Uterus (tissue), 2 donors: ENCODE data around the gene ADAM10.

Source experiments
- POLR2A ChIP-seq, 2 donors: fragments of 450-650 bp; IDR thresholded peaks; one replicate each; pipeline ENCODE4 v1.6.1; 2016; ENCODE audit warnings: antibody characterized with exemption in 2 of 2, mild to moderate bottlenecking in 1 of 2, moderate library complexity in 1 of 2
- TF ChIP-seq, protein P1 (sequence below), 4 experiments: fragments of 200-600 bp in 2 of 4; fragments of 450-650 bp in 2 of 4; sonication (generic) in 2 of 4; IDR thresholded peaks; one replicate each; pipeline ENCODE4 v1.5.1; 2016 to 2019; ENCODE audit warnings: antibody characterized with exemption in 4 of 4, mild to moderate bottlenecking in 2 of 4, moderate library complexity in 1 of 4

DNA sequence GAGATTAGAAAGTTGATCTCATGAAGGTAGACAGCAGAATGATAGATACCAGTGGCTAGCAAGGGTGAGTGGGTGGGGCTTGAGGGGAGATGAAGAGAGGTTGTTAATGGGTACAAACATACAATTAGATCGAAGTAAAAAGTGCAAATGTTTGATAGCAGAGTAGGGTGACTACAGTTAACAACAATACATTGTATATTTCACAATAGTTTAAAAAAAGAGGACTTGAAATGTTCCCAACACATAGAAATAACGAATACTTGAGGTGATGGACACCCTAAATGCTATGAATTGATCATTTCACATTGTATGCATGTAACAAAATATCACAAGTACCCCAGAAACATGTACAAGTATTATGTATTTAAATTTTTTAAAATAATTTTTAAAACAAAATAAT, 47.3 kb downstream of the ADAM10 start:
- TF ChIP-seq, protein P1, sequence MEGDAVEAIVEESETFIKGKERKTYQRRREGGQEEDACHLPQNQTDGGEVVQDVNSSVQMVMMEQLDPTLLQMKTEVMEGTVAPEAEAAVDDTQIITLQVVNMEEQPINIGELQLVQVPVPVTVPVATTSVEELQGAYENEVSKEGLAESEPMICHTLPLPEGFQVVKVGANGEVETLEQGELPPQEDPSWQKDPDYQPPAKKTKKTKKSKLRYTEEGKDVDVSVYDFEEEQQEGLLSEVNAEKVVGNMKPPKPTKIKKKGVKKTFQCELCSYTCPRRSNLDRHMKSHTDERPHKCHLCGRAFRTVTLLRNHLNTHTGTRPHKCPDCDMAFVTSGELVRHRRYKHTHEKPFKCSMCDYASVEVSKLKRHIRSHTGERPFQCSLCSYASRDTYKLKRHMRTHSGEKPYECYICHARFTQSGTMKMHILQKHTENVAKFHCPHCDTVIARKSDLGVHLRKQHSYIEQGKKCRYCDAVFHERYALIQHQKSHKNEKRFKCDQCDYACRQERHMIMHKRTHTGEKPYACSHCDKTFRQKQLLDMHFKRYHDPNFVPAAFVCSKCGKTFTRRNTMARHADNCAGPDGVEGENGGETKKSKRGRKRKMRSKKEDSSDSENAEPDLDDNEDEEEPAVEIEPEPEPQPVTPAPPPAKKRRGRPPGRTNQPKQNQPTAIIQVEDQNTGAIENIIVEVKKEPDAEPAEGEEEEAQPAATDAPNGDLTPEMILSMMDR (IDR thresholded peaks at IDR 0.05), result no peak
- TF ChIP-seq POLR2A (IDR thresholded peaks at IDR 0.05), result no peak
